ENCODE results near the gene UBR4. TPM values are rescaled to one million over a fixed set of nuclear protein-coding genes. Genes with fewer than 3 reads are reported as not detected.

Gene UBR4
- total RNA-seq, 1 experiment from 2014 or later: 131 TPM

DNA sequence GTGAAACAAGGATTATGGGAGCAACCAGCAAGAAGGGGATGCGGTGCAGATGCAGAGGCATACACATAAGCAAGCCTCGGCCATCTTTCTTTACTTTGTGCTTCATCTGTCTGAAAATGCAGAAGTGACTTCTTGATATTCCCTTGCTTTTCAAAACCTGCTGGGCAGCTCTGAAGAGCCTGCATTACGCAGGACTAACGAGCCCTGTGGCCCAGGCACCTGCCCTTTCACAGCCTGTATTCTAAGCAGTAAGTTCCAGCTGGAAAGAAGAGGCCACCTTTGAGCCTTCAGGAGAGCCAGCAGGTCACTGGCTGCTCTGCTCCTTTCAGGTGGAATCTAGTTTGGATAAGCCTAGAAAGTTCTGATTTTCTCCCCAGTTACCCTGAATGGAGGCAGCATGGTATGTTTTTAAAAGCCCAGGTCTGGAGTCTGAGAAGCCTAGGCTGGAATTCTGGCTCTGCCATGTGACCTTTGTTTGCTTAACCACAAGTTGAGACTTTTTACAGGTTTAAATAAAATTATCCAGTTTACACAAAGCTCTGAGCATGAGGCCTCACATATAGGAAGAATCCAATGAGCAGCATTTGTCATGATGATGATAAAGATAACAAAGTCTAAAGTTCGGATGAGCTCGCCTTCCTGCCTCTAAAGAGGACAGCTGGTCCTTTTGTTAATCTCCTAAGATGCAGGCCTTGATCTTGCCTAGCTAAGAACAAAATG is 122.9 kb downstream of the UBR4 start:
- H2AFZ ChIP-seq (ENCODE audit: low read length): no peak overlapping the region
- no peak overlapping the region for H2BK20ac ChIP-seq (ENCODE audit: low read depth, low read length, poor library complexity, severe bottlenecking)
- no CpG with 5 or more reads among the region's 6 CpGs for WGBS (ENCODE audit: extremely low coverage, insufficient read length, low lambda C conversion rate)
- no peak overlapping the region for H2BK12ac ChIP-seq (ENCODE audit: insufficient read length, low read depth, low read length)
- no peak overlapping the region for H2AK5ac ChIP-seq (ENCODE audit: insufficient read length, low read length)
- no peak overlapping the region for H2BK15ac ChIP-seq (ENCODE audit: low read depth, low read length)
- H3K14ac ChIP-seq (ENCODE audit: insufficient read depth, low read length): no peak overlapping the region
- no peak overlapping the region for H2BK5ac ChIP-seq (ENCODE audit: insufficient read length, low read length)
- H3K4ac ChIP-seq (ENCODE audit: low read depth, low read length): no peak overlapping the region
- no peak overlapping the region for H3K56ac ChIP-seq (ENCODE audit: insufficient read length, low read depth, low read length)
- no peaks in the 10 kb centered on the region for H3K79me2 ChIP-seq (ENCODE audit: insufficient read depth, low read length)
- no peak overlapping the region for H3K9ac ChIP-seq (ENCODE audit: extremely low read depth, insufficient read length, low read length)
- H4K5ac ChIP-seq (ENCODE audit: insufficient read length, low read depth, low read length): no peak overlapping the region
- Mint-ChIP-seq H3K4me1 (no peaks in the 10 kb centered on the region), H3K36me3 (ENCODE audit: insufficient read depth in 1 of 3, low read depth in 3 of 3) (peaks cover 45 to 97% (median 76%) of the 10 kb centered on the region in 3 experiments; a peak in 6 of 7 replicates), H3K27me3 (ENCODE audit: low read depth) (no peaks in the 10 kb centered on the region), H3K9me3 (no peaks in the 10 kb centered on the region), H3K4me3 (no peak overlapping the region), H3K27ac (no peak overlapping the region; a peak in 1 of 7 replicates)
- H3T11ph ChIP-seq (ENCODE audit: low read length): no peak overlapping the region
- H3K27me3 ChIP-seq (ENCODE audit: insufficient read depth, low read length): no peaks in the 10 kb centered on the region
- no peak overlapping the region for H2BK120ac ChIP-seq (ENCODE audit: low read depth, low read length, poor library complexity, severe bottlenecking)
- H3K4me2 ChIP-seq (ENCODE audit: insufficient read depth, insufficient read length, low read length): no peak overlapping the region
- no peaks in the 10 kb centered on the region for H3K4me1 ChIP-seq (ENCODE audit: insufficient read depth, low read length)
- no peak overlapping the region for H4K8ac ChIP-seq (replicated peaks; ENCODE audit: insufficient read length, low read depth, low read length)
- TF ChIP-seq, protein P1, sequence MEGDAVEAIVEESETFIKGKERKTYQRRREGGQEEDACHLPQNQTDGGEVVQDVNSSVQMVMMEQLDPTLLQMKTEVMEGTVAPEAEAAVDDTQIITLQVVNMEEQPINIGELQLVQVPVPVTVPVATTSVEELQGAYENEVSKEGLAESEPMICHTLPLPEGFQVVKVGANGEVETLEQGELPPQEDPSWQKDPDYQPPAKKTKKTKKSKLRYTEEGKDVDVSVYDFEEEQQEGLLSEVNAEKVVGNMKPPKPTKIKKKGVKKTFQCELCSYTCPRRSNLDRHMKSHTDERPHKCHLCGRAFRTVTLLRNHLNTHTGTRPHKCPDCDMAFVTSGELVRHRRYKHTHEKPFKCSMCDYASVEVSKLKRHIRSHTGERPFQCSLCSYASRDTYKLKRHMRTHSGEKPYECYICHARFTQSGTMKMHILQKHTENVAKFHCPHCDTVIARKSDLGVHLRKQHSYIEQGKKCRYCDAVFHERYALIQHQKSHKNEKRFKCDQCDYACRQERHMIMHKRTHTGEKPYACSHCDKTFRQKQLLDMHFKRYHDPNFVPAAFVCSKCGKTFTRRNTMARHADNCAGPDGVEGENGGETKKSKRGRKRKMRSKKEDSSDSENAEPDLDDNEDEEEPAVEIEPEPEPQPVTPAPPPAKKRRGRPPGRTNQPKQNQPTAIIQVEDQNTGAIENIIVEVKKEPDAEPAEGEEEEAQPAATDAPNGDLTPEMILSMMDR (conservative IDR thresholded peaks at IDR 0.05): no peak
- H3K23ac ChIP-seq (ENCODE audit: insufficient read length, low read depth, low read length): no peak overlapping the region
- no peak overlapping the region for H3K18ac ChIP-seq (ENCODE audit: insufficient read length, low read depth, low read length)
- H4K91ac ChIP-seq (ENCODE audit: insufficient read length, low read depth, low read length): no peak overlapping the region
- DNase-seq: no peak
- no peaks in the 10 kb centered on the region for H3K9me3 ChIP-seq (ENCODE audit: control insufficient read depth, low read depth, low read length)
- no peak overlapping the region for H3K27ac ChIP-seq (ENCODE audit: insufficient read length, low read depth, low read length)
- no peaks in the 10 kb centered on the region for H3K79me1 ChIP-seq (ENCODE audit: insufficient read depth, low read depth, low read length, poor library complexity, severe bottlenecking)
- H3K23me2 ChIP-seq (ENCODE audit: insufficient read length, low read depth, low read length, poor library complexity, severe bottlenecking): no peaks in the 10 kb centered on the region
- H4K20me1 ChIP-seq (ENCODE audit: control insufficient read depth, insufficient read depth, insufficient read length): no peaks in the 10 kb centered on the region
